WTC11 (cell line): Measurements from ENCODE around the gene NUP58.

Source experiments
- CREB1 ChIP-seq: sonication (generic); formaldehyde crosslinking; IDR thresholded peaks from 2 replicates; pipeline ENCODE4 v1.8.0; 2023; ENCODE audit warnings: mild to moderate bottlenecking, missing genetic modification reagents
- ESRRA ChIP-seq: sonication (generic); formaldehyde crosslinking; IDR thresholded peaks from 2 replicates; pipeline ENCODE4 v1.8.1; 2022; ENCODE audit warnings: mild to moderate bottlenecking, missing genetic modification reagents, borderline replicate concordance
- NFYB ChIP-seq: sonication (generic); formaldehyde crosslinking; conservative IDR thresholded peaks from 2 replicates; pipeline ENCODE4 v1.8.0; 2022; ENCODE audit warnings: low read depth, missing genetic modification reagents
- RORB ChIP-seq: fragments of 250-450 bp; sonication (Bioruptor Pico); IDR thresholded peaks from 2 replicates; pipeline ENCODE4 v1.9.0; 2021; ENCODE audit warnings: mild to moderate bottlenecking
- ZBTB21 ChIP-seq: sonication (generic); formaldehyde crosslinking; IDR thresholded peaks from 2 replicates; pipeline ENCODE4 v1.8.1; 2023; ENCODE audit warnings: mild to moderate bottlenecking, missing genetic modification reagents, borderline replicate concordance
- ZNF232 ChIP-seq: sonication (generic); formaldehyde crosslinking; IDR thresholded peaks from 2 replicates; pipeline ENCODE4 v1.8.0; 2022; ENCODE audit warnings: mild to moderate bottlenecking, missing genetic modification reagents
- TF ChIP-seq, protein P1 (sequence below): fragments of 200-600 bp; IDR thresholded peaks from 2 replicates; pipeline ENCODE4 v1.8.0; 2022; ENCODE audit warnings: antibody characterized with exemption
- TF ChIP-seq, protein P2 (sequence below): sonication (generic); formaldehyde crosslinking; IDR thresholded peaks from 2 replicates; pipeline ENCODE4 v1.8.0; 2022; ENCODE audit warnings: mild to moderate bottlenecking, missing genetic modification reagents
- TF ChIP-seq, protein P3 (sequence below): sonication (generic); formaldehyde crosslinking; IDR thresholded peaks from 2 replicates; pipeline ENCODE4 v1.8.1; 2022; ENCODE audit warnings: low read depth, missing genetic modification reagents, borderline replicate concordance

DNA sequence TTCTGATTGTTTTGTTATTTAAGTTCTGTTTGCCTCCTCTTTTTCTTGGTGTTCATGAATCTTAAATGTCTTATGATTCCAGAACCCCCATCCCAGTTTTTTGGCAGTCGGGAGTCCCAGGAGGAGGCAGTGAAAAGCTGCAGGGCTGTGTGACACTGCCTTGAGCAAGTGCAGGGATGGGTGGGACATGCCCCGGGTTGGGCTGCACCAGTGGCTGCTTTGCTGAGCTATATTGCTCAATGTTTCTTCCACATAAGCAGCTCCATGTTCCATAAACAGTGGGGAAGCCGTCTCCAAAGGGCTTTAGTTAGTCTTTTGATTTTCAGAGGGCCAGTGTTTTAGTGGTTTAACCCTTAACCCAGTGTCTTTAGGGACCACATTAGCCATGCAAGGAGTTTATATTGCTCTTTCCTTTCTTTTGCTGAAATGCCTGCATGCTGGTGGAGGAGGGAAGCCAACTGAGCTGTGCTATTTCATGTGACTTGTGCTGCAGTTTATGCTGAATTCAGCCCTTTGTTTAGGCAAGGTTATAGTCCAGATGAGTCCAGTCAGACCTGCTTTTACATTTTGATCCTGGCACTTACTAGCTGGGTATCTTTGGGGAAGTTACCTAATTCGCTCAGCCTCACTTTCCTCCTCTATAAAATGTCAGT is 83.5 kb downstream of the NUP58 start:
- TF ChIP-seq ESRRA (CRISPR knock-in tag): no peak
- TF ChIP-seq NFYB (CRISPR knock-in tag): no peak
- TF ChIP-seq, protein P1, sequence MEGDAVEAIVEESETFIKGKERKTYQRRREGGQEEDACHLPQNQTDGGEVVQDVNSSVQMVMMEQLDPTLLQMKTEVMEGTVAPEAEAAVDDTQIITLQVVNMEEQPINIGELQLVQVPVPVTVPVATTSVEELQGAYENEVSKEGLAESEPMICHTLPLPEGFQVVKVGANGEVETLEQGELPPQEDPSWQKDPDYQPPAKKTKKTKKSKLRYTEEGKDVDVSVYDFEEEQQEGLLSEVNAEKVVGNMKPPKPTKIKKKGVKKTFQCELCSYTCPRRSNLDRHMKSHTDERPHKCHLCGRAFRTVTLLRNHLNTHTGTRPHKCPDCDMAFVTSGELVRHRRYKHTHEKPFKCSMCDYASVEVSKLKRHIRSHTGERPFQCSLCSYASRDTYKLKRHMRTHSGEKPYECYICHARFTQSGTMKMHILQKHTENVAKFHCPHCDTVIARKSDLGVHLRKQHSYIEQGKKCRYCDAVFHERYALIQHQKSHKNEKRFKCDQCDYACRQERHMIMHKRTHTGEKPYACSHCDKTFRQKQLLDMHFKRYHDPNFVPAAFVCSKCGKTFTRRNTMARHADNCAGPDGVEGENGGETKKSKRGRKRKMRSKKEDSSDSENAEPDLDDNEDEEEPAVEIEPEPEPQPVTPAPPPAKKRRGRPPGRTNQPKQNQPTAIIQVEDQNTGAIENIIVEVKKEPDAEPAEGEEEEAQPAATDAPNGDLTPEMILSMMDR: no peak
- no peak for TF ChIP-seq RORB
- TF ChIP-seq ZNF232 (CRISPR knock-in tag): no peak
- TF ChIP-seq, protein P2, sequence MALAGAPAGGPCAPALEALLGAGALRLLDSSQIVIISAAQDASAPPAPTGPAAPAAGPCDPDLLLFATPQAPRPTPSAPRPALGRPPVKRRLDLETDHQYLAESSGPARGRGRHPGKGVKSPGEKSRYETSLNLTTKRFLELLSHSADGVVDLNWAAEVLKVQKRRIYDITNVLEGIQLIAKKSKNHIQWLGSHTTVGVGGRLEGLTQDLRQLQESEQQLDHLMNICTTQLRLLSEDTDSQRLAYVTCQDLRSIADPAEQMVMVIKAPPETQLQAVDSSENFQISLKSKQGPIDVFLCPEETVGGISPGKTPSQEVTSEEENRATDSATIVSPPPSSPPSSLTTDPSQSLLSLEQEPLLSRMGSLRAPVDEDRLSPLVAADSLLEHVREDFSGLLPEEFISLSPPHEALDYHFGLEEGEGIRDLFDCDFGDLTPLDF (CRISPR knock-in tag): no peak
- no peak for TF ChIP-seq ZBTB21 (CRISPR knock-in tag)
- no peak for TF ChIP-seq CREB1 (CRISPR knock-in tag)
- TF ChIP-seq, protein P3, sequence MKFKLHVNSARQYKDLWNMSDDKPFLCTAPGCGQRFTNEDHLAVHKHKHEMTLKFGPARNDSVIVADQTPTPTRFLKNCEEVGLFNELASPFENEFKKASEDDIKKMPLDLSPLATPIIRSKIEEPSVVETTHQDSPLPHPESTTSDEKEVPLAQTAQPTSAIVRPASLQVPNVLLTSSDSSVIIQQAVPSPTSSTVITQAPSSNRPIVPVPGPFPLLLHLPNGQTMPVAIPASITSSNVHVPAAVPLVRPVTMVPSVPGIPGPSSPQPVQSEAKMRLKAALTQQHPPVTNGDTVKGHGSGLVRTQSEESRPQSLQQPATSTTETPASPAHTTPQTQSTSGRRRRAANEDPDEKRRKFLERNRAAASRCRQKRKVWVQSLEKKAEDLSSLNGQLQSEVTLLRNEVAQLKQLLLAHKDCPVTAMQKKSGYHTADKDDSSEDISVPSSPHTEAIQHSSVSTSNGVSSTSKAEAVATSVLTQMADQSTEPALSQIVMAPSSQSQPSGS: no peak
